GM12801 (cell line): ENCODE data around the gene DGKQ.

Experiments used
- TF ChIP-seq, protein P1 (sequence below): IDR thresholded peaks from one replicate; pipeline ENCODE4 v1.5.1; 2011; ENCODE audit warnings: control low read depth; ENCODE audit not compliant: insufficient read length; ENCODE audit errors: extremely low read depth

The DGKQ gene

DNA sequence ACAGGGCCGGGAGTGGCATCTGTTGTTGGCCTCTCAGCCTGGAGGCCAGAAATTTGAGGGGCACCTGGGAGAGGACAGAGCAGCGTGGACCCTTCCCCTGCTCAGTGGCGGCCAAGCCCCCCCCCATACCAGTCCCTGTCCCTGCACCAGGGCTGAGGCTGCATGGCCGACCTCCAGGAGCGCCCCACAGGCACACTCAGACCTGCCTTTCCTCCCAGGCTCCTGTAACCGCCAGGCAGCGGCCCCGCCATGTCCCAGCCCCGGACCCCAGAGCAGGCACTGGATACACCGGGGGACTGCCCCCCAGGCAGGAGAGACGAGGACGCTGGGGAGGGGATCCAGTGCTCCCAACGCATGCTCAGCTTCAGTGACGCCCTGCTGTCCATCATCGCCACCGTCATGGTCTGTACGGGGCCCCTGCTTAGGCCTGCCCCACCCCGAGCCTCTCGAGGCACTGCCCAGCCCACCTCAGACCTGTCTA lies 25.8 kb downstream of the DGKQ start:
- TF ChIP-seq, protein P1, sequence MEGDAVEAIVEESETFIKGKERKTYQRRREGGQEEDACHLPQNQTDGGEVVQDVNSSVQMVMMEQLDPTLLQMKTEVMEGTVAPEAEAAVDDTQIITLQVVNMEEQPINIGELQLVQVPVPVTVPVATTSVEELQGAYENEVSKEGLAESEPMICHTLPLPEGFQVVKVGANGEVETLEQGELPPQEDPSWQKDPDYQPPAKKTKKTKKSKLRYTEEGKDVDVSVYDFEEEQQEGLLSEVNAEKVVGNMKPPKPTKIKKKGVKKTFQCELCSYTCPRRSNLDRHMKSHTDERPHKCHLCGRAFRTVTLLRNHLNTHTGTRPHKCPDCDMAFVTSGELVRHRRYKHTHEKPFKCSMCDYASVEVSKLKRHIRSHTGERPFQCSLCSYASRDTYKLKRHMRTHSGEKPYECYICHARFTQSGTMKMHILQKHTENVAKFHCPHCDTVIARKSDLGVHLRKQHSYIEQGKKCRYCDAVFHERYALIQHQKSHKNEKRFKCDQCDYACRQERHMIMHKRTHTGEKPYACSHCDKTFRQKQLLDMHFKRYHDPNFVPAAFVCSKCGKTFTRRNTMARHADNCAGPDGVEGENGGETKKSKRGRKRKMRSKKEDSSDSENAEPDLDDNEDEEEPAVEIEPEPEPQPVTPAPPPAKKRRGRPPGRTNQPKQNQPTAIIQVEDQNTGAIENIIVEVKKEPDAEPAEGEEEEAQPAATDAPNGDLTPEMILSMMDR = no peak

DNA sequence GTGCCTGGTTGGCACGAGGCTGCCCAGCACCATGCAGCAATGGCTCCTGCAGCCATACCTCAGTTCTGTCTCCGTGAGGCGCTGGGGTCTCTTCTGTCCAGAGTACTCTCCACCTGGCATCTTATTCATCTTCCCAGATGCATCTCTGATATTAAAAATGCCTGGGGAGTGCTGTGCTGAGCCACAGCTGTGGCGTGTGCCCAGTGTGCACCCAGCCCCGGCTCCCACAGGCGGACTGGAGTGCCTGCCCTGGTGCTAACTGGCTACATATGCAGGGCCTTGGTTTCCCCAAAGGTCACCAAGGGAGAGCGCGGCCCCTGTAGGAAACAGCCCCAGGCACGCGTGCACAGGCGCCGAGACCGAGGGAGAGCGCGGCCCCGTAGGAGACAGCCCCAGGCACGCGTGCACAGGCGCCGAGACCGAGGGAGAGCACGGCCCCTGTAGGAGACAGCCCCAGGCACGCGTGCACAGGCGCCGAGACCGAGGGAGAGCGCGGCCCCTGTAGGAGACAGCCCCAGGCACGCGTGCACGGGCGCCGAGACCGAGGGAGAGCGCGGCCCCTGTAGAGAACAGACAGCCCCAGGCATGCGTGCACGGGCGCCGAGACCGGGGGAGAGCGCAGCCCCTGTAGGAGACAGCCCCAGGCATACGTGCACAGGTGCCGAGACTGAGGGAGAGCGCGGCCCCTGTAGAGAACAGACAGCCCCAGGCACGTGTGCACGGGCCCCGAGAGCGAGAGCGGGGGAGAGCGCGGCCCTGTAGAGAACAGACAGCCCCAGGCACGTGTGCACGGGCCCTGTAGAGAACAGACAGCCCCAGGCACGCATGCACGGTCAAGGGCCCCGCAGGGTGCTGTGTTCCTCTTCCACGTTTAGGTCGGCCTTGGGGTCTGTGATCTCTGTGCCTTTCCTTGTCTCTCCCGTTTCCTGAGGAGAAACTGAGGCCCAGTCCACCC lies 26.6 kb downstream of the DGKQ start:
- TF ChIP-seq, protein P1 = no peak

DNA sequence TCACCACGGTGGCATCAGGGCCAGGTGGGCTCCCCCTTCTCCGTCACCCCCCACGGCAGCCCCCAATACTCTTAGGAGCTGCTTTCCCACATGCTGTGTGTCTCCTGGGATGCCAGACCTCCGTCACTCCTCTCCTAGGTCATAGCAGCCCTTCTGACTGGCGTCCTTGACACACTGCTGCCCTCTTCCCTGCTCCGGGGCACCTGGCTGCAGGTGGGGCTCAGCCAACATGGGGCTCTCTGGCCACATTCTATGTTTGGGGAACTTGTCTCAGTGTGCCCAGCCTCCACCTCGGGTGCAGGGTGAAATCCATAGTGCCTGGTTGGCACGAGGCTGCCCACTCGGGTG lies 27.3 kb downstream of the DGKQ start:
- TF ChIP-seq, protein P1 = no peak

DNA sequence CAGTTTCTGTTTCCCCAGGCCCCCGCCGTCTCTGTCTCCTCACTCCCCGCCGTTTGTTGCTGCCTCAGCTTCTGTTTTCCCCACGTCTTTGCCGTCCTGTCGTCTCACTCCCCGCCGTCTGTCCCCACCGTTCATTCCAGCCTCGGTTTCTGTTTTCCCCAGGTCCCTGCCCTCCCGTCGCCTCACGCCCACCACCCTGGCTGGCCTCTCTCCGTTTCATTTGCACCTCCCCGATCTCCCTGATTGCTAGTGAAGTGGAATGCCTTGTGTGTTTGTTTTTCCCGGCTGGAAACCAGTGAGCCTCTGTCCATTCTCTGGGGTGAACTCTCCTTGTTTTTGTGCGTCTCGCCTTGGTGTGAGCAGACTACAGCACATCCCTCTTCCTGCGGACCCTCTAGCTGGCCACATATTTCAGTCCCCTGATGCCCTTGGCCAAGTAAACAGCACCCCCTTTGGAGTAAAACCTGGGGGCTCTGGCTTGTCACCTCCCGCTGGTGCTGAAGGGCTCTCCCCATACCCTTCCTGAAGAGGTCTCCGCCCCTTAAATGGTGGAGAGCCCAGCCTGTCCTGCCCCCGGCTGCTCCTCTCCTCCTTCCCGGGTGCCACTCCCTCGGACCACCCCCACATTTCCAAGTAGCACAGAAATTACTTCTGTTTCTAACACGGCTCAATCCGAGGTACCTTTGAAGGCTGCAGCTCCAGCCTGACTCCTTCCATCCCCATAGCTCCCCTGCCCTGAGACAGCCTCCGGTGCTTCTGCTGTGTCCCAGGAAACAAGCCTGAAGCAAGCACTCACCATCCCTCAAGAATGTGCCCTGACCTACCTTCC lies 27.9 kb downstream of the DGKQ start:
- TF ChIP-seq, protein P1 = no peak

DNA sequence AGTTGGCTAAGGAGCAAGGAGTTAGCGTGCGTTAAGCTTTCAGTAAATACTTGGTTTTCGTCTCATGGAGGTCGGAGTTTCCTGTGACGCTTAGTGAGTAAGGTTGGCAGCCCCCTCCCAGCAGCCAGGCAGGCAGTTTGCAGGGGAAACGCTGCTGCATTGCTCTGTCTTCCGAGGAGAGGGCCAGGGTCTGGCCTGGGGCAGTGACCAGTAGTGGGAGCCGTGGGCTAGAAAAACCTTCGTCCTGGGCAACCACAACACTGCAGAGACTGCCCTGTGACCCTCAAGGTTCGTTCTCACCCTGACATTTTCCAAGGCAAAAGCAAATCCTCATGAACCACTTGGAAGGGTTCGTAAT lies 40.7 kb downstream of the DGKQ start:
- TF ChIP-seq, protein P1 = no peak

DNA sequence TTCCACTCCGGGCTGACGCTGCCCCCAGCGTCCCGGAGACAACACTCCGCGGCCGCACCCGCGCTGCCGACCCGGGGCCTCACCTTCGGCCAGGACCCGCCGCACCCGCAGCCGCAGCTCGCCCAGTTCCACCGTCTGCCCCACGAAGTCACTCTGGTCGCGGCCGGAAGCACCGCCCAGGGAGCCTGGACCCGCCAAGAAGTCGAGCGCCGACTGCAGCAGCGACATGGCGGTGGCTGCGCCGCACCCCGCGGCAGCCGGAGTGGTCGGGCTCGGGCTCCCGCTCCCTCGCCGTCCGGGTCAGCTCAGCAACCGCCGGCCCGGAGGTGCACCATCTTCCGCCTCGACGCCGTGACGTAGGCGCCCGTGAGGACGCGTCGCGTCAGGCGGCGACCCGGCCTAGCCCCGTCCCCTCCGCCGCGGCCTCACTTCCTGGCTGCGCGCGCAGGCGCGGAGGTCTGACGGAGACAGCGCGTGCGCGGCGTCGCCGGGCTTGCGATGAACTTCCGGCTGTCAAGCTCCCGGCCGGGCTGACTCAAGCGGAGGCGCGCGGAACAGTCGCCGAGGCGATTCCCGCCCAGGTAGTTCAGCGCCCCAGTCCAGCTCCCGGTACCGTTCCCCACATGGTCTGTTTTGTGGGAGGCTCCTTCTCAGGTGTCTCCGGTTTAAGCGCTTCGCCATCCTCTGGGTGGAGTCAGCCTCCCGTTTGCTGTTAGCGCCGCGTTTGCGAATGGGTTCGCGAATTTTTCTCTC lies 41.2 kb downstream of the DGKQ start, which contains the start of the genes GAK and TMEM175:
Gene GAK, minus strand, starts transcription at position 357 of the 753 bp plus-strand sequence. Its CDS starts 129 bp downstream, at position 228.
Gene TMEM175, plus strand, starts transcription at position 501 of the 753 bp plus-strand sequence. CDS start 15,280 bp downstream, outside the sequence.
- TF ChIP-seq, protein P1 = no peak
